HG02840 (cell line): ENCODE data around the gene BAAT.
"Not testable (repeated sequence)": the region's sequence is repeated elsewhere in the genome, so short reads cannot be mapped to it uniquely, and the experiment has no call there.

Source experiments
- ATAC-seq: cut with Tn5 transposase; IDR thresholded peaks from one replicate; pipeline ENCODE4 v1.9.1; 2021; ENCODE audit warnings: mild to moderate bottlenecking, moderate library complexity, moderate number of reproducible peaks; ENCODE audit not compliant: unreplicated experiment, low FRiP score

The BAAT gene

GRCh38 chr9:101384873-101385536 is at the start of gene BAAT:
Gene BAAT (minus strand): TSS chr9:101385006. CDS start chr9:101371404, 13,602 bp downstream.
- ATAC-seq = not testable (repeated sequence)

- no peak for ATAC-seq
Measured at GRCh38 chr9:101433229-101433628, 48.4 kb upstream of the BAAT start.

GRCh38 chr9:101432740-101433139 is 47.9 kb upstream of the BAAT start:
- no peak for ATAC-seq

- ATAC-seq = no peak
Measured at GRCh38 chr9:101432171-101432570, 47.4 kb upstream of the BAAT start.

GRCh38 chr9:101429736-101430135 is 44.9 kb upstream of the BAAT start:
- ATAC-seq = no peak

GRCh38 chr9:101428909-101429308 is 44.1 kb upstream of the BAAT start:
- ATAC-seq = no peak

GRCh38 chr9:101427957-101428655 is 43.3 kb upstream of the BAAT start:
- no peak for ATAC-seq

- ATAC-seq = no peak
Measured at GRCh38 chr9:101427358-101427757, 42.6 kb upstream of the BAAT start.

- no peak for ATAC-seq
Measured at GRCh38 chr9:101421653-101422065, 36.9 kb upstream of the BAAT start.

GRCh38 chr9:101419863-101420262 is 35.1 kb upstream of the BAAT start:
- ATAC-seq = no peak

- ATAC-seq = no peak
Measured at GRCh38 chr9:101418518-101419430, 34.0 kb upstream of the BAAT start.

- no peak for ATAC-seq
Measured at GRCh38 chr9:101417977-101418376, 33.2 kb upstream of the BAAT start.

- no peak for ATAC-seq
Measured at GRCh38 chr9:101417389-101417788, 32.6 kb upstream of the BAAT start.

GRCh38 chr9:101415578-101415977 is 30.8 kb upstream of the BAAT start:
- ATAC-seq = no peak

- ATAC-seq = no peak
Measured at GRCh38 chr9:101414839-101415238, 30.0 kb upstream of the BAAT start.

- no peak for ATAC-seq
Measured at GRCh38 chr9:101409079-101409477, 24.3 kb upstream of the BAAT start.

- no peak for ATAC-seq
Measured at GRCh38 chr9:101408374-101409078, 23.7 kb upstream of the BAAT start.

GRCh38 chr9:101403516-101404285 is 18.9 kb upstream of the BAAT start:
- ATAC-seq = no peak

GRCh38 chr9:101400120-101400519 is 15.3 kb upstream of the BAAT start:
- no peak for ATAC-seq

- ATAC-seq = no peak
Measured at GRCh38 chr9:101399643-101399970, 14.8 kb upstream of the BAAT start.
